Cardiac fibroblast (primary cell): ENCODE measurements around the gene TNS1.
A peak's percentile ranks its signal among the peaks of the same experiment; 100 is the strongest.

Source experiments
- DNase-seq, 2 donors: peaks; one replicate each; pipeline versions ENCODE4 v3.0.0 to v3.0.0-alpha.2; 2010; ENCODE audit warnings: low read depth in 2 of 2
- H3K4me3 ChIP-seq, 2 donors: replicated peaks in 1 of 2; 1 replicate in 1 of 2; 2 replicates in 1 of 2; pipeline ENCODE4 v1.5.1; 2011; ENCODE audit warnings: low read depth in 2 of 2, low read length in 2 of 2, mild to moderate bottlenecking in 2 of 2, moderate library complexity in 1 of 2
- CTCF ChIP-seq: IDR thresholded peaks from one replicate; pipeline ENCODE4 v1.5.1; 2011; ENCODE audit warnings: low read depth, mild to moderate bottlenecking, low read length, inconsistent platforms

The TNS1 gene

DNA sequence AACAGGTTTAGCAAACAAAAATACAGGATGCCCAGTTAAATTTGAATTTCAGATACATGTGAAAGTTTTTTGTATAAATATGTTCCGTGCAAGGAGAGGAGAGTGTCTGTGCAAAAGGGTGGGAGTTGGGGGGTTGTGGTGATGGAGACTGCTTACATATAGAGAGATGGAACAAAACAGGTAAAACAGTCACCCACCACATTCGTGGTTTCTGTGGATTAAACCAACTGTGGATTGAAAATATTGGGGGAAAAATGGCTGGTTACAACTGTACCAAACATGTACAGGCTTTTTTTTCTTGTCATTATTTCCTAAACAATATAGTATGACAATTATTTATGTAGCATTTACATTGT, 245.7 kb downstream of the TNS1 start:
- no peak for TF ChIP-seq CTCF
- H3K4me3 ChIP-seq, result no peak overlapping the region
- no peak for DNase-seq

GRCh38 chr2:217756375-217757107, 246.3 kb downstream of the TNS1 start:
- H3K4me3 ChIP-seq, result no peak overlapping the region
- peak; percentile 52 to 63 for DNase-seq

DNA sequence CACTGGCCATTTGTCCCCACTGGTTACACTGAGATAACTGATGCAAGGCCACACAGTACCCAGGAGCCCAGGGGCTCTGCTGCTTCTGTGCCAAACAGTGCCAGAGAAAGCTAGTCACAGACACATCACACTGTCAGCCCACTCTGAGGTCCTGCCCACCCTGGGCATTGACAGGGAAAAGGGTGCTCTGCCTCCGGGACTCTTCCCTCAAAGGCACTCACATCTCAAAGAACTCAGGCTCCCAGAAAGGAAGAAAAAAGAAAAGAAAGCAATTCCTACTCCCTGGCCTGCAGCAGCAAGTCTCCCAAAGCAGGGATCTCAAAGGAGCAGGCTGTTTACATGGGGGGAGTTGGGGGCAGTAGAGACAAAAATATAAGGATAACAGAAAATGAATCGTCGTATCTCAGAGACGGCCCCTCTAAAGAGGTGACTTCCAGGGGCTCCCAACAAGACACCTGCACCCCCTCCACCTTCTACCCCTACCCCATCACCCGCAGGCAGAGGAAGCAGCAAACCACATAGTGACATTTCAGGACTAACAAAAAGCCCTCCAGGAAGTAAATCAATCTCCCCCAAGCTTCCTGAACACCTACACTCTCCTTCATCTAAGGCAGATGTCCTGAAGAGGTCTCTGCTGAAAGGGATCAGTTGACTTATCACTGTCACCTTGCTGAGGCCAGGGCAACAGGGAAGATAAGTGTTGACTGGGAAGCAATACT, 247.6 kb downstream of the TNS1 start:
- DNase-seq, result no peak
- no peak for TF ChIP-seq CTCF
- H3K4me3 ChIP-seq, result no peak overlapping the region

More at GRCh38 chr2:217756375-217757107, 246.3 kb downstream of the TNS1 start:
- TF ChIP-seq CTCF, result peak; percentile 88

GRCh38 chr2:217753460-217754200, 249.2 kb downstream of the TNS1 start:
- DNase-seq, result peak in 1 of 2 donors; percentile 18
- no peak overlapping the region for H3K4me3 ChIP-seq
- TF ChIP-seq CTCF, result no peak

- H3K4me3 ChIP-seq, result no peak overlapping the region
- DNase-seq, result no peak
- no peak for TF ChIP-seq CTCF
Observed at GRCh38 chr2:217752714-217753459, 249.9 kb downstream of the TNS1 start.

GRCh38 chr2:217751952-217752351, 250.8 kb downstream of the TNS1 start:
- TF ChIP-seq CTCF, result no peak
- DNase-seq, result no peak
- no peak overlapping the region for H3K4me3 ChIP-seq
